Nephron progenitor cell (in vitro differentiated cells): Measurements from ENCODE around the gene FAM216B.

Source experiments
- DNase-seq: peaks from one replicate; pipeline ENCODE4 v3.0.0; 2021
- H3K27ac Mint-ChIP-seq: 2 replicates; pipeline ENCODE4 v1.8.0; 2021; ENCODE audit warnings: mild to moderate bottlenecking, moderate library complexity, mixed read lengths
- H3K27me3 Mint-ChIP-seq: 2 replicates; pipeline ENCODE4 v1.8.0; 2021; ENCODE audit warnings: mild to moderate bottlenecking, low read depth, mixed read lengths; ENCODE audit not compliant: poor library complexity
- H3K36me3 Mint-ChIP-seq: 2 replicates; pipeline ENCODE4 v1.8.0; 2021; ENCODE audit warnings: low read depth, mixed read lengths
- H3K4me1 Mint-ChIP-seq: 2 replicates; pipeline ENCODE4 v1.8.0; 2021; ENCODE audit warnings: mixed read lengths
- H3K4me3 Mint-ChIP-seq: 2 replicates; pipeline ENCODE4 v1.8.0; 2021; ENCODE audit warnings: mild to moderate bottlenecking, moderate library complexity, mixed read lengths
- H3K9me3 Mint-ChIP-seq: 2 replicates; pipeline ENCODE4 v1.8.0; 2021; ENCODE audit warnings: mild to moderate bottlenecking, moderate library complexity, mixed read lengths
- TF ChIP-seq, protein P1 (sequence below): fragments of 200-600 bp; sonication (generic); IDR thresholded peaks from 2 replicates; pipeline ENCODE4 v1.5.0; 2021; ENCODE audit warnings: antibody characterized with exemption

The FAM216B gene

DNA sequence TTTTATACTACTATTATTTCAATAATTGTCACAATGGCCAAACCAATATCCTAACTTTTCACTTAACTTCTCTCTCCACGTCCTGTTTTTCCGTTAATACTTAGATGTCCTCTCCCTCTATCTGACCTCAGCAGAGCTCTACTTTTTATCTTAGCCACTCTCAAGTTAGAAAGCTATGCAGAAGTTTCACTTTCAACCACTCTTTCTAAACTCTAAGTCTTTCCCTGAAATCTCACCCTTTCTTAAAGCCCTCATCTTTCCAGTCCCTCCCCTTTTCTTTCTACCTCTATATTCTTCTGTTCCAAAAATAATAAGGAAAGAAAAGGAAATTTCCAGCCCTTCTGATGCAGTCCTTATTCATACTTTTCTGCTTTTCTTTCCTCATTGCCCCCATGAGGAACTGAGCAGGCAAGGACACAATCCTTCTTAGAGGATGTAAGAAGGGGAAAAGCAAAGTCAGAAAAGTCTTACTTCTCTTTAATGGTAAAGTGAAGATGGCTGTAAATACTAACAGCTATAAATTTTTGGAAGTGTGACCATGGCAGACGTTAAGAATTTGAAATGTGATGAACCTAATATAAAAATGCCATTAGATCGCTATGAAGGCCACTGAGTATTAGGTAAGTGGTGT is 23.0 kb downstream of the FAM216B start:
- H3K4me3 Mint-ChIP-seq, result no peak overlapping the region

DNA sequence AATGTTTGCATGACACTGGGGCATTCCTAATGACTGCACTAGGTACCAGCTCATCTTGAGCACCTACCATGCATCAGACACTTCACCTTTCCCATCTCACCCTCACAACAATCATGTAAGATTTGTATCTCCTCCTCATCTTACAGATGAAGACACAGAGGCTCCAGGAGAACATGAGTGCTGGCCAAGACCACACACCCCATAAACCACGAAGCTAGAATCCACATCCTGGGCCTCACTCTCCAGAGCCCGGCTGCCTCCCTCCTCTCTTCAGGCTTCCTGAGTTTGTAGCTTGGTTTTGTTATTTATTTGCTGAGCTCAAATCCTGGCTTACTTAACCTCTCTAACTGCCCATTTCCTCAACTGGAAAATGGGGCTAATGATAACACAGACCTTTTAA is 25.9 kb downstream of the FAM216B start:
- Mint-ChIP-seq H3K36me3 (no peaks in the 10 kb centered on the region), H3K9me3 (peaks cover 7% of the 10 kb centered on the region), H3K27me3 (peaks cover 5% of the 10 kb centered on the region), H3K4me3 (no peak overlapping the region), H3K4me1 (no peaks in the 10 kb centered on the region), H3K27ac (no peak overlapping the region)
- no peak for DNase-seq
- TF ChIP-seq, protein P1, sequence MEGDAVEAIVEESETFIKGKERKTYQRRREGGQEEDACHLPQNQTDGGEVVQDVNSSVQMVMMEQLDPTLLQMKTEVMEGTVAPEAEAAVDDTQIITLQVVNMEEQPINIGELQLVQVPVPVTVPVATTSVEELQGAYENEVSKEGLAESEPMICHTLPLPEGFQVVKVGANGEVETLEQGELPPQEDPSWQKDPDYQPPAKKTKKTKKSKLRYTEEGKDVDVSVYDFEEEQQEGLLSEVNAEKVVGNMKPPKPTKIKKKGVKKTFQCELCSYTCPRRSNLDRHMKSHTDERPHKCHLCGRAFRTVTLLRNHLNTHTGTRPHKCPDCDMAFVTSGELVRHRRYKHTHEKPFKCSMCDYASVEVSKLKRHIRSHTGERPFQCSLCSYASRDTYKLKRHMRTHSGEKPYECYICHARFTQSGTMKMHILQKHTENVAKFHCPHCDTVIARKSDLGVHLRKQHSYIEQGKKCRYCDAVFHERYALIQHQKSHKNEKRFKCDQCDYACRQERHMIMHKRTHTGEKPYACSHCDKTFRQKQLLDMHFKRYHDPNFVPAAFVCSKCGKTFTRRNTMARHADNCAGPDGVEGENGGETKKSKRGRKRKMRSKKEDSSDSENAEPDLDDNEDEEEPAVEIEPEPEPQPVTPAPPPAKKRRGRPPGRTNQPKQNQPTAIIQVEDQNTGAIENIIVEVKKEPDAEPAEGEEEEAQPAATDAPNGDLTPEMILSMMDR, result no peak

More for the DNA sequence above, 23.0 kb downstream of the FAM216B start:
- Mint-ChIP-seq H3K9me3 (peaks cover 3% of the 10 kb centered on the region), H3K27me3 (no peaks in the 10 kb centered on the region), H3K4me1 (no peaks in the 10 kb centered on the region), H3K36me3 (no peaks in the 10 kb centered on the region), H3K27ac (no peak overlapping the region)
- no peak for DNase-seq
- TF ChIP-seq, protein P1, result no peak

DNA sequence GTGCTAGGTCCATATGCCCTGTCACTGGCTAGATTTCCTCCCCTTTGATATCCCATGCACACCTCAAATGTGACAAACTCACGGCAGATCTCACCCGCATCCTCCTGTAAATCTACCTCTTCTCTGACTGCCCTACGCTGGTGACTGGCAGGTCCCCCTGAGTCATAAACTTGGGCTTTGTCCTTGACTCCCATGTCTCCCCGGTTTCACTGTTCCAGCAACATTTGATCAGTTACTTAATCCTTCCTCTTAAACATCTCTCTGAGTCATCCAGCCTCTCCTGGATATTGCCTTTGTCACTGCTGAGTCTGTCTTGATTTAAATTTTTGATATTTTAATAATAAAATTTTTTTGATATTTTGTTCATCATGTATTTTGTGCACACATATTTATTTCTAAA is 26.5 kb downstream of the FAM216B start:
- DNase-seq, result no peak
- H3K4me3 Mint-ChIP-seq, result no peak overlapping the region
- H3K27me3 Mint-ChIP-seq, result peaks cover 5% of the 10 kb centered on the region
- TF ChIP-seq, protein P1, result no peak
- no peak overlapping the region for H3K27ac Mint-ChIP-seq
- H3K36me3 Mint-ChIP-seq, result no peaks in the 10 kb centered on the region
- peaks cover 7% of the 10 kb centered on the region for H3K9me3 Mint-ChIP-seq
- no peaks in the 10 kb centered on the region for H3K4me1 Mint-ChIP-seq

DNA sequence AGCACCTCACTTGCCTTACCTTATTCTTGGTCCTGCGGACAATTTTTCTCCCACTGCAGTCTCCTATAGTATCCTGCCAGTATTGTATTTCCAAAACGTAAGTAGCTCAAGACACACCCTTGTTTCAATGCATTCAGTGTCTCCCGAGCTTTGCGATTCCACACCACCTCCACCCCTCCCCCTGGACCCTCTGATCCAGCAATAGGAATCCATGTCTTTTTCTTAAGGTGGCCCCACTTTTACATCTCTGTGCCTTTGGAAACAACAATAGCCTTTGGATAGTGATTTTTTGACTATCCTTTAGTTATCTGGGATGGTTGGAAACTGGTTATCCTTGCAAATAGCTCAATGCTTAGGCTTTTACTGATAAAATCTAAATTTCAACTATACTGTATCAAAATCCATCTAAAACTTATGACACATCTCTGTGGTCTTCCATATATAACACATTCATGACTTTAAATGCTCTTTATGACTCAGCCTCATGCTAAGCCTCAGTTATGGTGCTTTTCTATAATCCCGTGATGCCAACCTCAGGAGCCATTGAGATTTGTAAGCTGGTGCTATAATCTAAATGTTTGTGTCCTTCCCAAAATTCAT is 27.1 kb downstream of the FAM216B start:
- Mint-ChIP-seq H3K27me3 (peaks cover 5% of the 10 kb centered on the region), H3K4me1 (no peaks in the 10 kb centered on the region), H3K36me3 (no peaks in the 10 kb centered on the region), H3K4me3 (no peak overlapping the region), H3K27ac (no peak overlapping the region), H3K9me3 (peaks cover 7% of the 10 kb centered on the region)
- DNase-seq, result no peak
- TF ChIP-seq, protein P1, result no peak

DNA sequence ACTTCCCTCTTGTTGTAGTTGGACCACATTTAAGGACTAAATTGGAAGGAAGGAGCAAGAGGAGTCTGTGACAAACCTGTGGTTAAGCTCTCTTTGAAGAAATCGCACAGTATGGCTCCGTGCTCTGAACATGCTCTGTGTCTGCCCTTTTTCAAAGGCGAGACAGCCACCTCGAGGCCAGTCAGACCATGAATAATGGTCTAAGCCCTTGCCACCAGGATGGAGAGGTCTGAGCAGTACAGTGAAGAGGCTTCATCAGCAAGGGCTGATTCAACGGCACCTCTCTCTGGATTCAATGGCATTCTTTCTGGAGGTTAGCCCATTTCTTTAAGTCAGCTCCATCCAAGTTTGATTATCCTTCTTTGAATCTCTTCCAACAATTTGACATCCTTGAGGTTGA is 30.9 kb downstream of the FAM216B start:
- Mint-ChIP-seq H3K9me3 (peaks cover 13% of the 10 kb centered on the region), H3K27ac (no peak overlapping the region), H3K4me1 (no peaks in the 10 kb centered on the region), H3K27me3 (peaks cover 5% of the 10 kb centered on the region), H3K36me3 (no peaks in the 10 kb centered on the region), H3K4me3 (no peak overlapping the region)
- no peak for DNase-seq
- TF ChIP-seq, protein P1, result no peak

DNA sequence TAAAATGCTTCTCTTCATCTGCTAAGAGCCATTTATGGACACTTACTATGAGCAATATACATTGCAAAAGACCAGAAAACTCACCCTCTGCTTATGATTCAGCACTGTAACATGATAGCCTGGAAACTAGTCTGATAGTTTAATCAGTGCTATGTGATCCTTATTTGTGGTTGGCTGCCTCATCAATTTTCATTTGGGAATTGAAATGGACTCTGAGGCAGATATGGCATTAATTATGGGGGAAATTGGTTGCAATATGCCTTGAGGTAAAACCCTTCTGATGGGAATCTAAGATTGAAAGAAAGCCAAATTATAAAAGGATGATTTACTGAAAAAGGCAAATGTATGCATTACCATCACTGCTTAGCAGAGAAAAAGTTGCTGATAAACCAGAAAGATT is 33.5 kb downstream of the FAM216B start:
- H3K9me3 Mint-ChIP-seq, result peaks cover 34% of the 10 kb centered on the region
- no peak overlapping the region for H3K4me3 Mint-ChIP-seq
- H3K27ac Mint-ChIP-seq, result no peak overlapping the region

More for the DNA sequence above, 33.5 kb downstream of the FAM216B start:
- TF ChIP-seq, protein P1, result no peak
- Mint-ChIP-seq H3K27me3 (peaks cover 5% of the 10 kb centered on the region), H3K36me3 (peaks cover 19% of the 10 kb centered on the region), H3K4me1 (peaks cover 4% of the 10 kb centered on the region)
- no peak for DNase-seq
